Lower leg skin (tissue), 3 donors: ENCODE data around the gene GPR17.

Experiments used
- POLR2A ChIP-seq, 2 donors: fragments of 450-650 bp; IDR thresholded peaks; one replicate each; pipeline ENCODE4 v1.6.1; 2016 to 2017; ENCODE audit warnings: antibody characterized with exemption in 2 of 2, mild to moderate bottlenecking in 1 of 2, moderate library complexity in 1 of 2
- TF ChIP-seq, protein P1 (sequence below), 3 donors: fragments of 450-650 bp; IDR thresholded peaks; one replicate each; pipeline ENCODE4 v1.5.1; 2016; ENCODE audit warnings: antibody characterized with exemption in 3 of 3, mild to moderate bottlenecking in 3 of 3, moderate library complexity in 2 of 3

DNA sequence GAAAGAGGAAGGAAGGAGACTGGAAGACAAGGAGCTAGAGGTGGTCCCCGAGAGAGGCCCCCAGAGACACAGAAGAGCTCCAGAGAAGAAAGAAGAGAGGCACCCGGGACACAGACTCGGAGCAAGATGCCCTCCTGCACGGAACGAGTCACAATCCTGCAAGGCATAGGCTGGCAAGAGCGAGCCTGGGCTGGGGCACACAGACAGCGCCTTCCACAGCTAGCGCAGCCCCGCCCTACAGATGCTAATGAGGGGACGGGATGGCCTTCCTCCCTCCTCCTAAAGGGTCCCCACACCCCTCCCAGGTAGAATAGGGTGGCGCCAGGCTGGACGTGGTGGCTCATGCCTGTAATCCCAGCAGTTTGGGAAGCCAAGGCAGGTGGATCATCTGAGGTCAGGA is 19.8 kb upstream of the GPR17 start:
- TF ChIP-seq, protein P1, sequence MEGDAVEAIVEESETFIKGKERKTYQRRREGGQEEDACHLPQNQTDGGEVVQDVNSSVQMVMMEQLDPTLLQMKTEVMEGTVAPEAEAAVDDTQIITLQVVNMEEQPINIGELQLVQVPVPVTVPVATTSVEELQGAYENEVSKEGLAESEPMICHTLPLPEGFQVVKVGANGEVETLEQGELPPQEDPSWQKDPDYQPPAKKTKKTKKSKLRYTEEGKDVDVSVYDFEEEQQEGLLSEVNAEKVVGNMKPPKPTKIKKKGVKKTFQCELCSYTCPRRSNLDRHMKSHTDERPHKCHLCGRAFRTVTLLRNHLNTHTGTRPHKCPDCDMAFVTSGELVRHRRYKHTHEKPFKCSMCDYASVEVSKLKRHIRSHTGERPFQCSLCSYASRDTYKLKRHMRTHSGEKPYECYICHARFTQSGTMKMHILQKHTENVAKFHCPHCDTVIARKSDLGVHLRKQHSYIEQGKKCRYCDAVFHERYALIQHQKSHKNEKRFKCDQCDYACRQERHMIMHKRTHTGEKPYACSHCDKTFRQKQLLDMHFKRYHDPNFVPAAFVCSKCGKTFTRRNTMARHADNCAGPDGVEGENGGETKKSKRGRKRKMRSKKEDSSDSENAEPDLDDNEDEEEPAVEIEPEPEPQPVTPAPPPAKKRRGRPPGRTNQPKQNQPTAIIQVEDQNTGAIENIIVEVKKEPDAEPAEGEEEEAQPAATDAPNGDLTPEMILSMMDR (IDR thresholded peaks at IDR 0.05) = no peak
- TF ChIP-seq POLR2A (IDR thresholded peaks at IDR 0.05) = no peak
